SJSA1 (cell line): ENCODE measurements around the gene CDC27. TPM values are rescaled to one million over a fixed set of nuclear protein-coding genes. Genes with fewer than 3 reads are reported as not detected.
"Not testable (repeated sequence)": the region's sequence is repeated elsewhere in the genome, so short reads cannot be mapped to it uniquely, and the experiment has no call there.

Source experiments
- DNase-seq, 2 experiments: peaks; one replicate each; pipeline ENCODE4 v3.0.0-alpha.2; 2015 to 2020; ENCODE audit warnings: low spot score in 2 of 2, low read depth in 1 of 2
- H3K27ac ChIP-seq: fragments of 250-450 bp; sonication (Bioruptor Pico); 2 replicates; pipeline ENCODE4 v1.5.1; 2020; ENCODE audit warnings: mild to moderate bottlenecking, moderate library complexity
- H3K27me3 ChIP-seq: fragments of 250-450 bp; sonication (Bioruptor Pico); replicated peaks from 2 replicates; pipeline ENCODE4 v1.5.1; 2020; ENCODE audit warnings: mild to moderate bottlenecking, moderate library complexity
- H3K36me3 ChIP-seq: fragments of 250-450 bp; sonication (Bioruptor Pico); 2 replicates; pipeline ENCODE4 v1.5.1; 2020; ENCODE audit warnings: mild to moderate bottlenecking
- H3K4me1 ChIP-seq: fragments of 250-450 bp; sonication (Bioruptor Pico); replicated peaks from 2 replicates; pipeline ENCODE4 v1.6.1; 2021; ENCODE audit warnings: mild to moderate bottlenecking
- H3K4me3 ChIP-seq: fragments of 250-450 bp; sonication (Bioruptor Pico); 2 replicates; pipeline ENCODE4 v1.5.1; 2020; ENCODE audit warnings: mild to moderate bottlenecking
- H3K9me3 ChIP-seq: fragments of 250-450 bp; sonication (Bioruptor Pico); replicated peaks from 2 replicates; pipeline ENCODE4 v1.5.1; 2020; ENCODE audit warnings: mild to moderate bottlenecking
- total RNA-seq: library from RNA; depleted of rRNA; stranded (reverse); fragments of >200 nt; shearing (Covaris generic); gene quantifications from 2 replicates; pipeline ENCODE4 v1.2.3, GENCODE V29; 2014; rRNA removed

CDC27 gene
- total RNA-seq, 1 experiment from 2014 or later = 198 TPM

DNA sequence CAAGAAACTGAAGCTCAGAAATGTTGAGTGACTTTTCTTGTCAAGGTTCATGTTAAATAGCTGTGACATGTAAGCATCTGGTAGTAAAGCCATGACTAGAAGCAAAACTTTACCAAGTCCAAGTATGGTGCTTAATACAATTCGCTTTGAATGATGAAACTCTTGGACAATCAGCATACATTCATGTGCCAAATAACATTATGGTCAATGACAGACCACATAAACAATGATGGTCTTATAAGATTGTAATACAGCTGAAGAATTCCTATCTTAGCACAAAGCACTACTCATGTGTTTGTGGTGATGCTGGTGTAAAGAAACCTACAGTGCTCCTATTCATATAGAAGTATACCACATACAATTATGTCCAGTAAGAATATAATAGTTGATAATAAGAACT is 112.9 kb downstream of the CDC27 start:
- no peaks in the 10 kb centered on the region for H3K4me1 ChIP-seq
- no peak overlapping the region for H3K4me3 ChIP-seq
- H3K27me3 ChIP-seq = no peaks in the 10 kb centered on the region
- no peaks in the 10 kb centered on the region for H3K9me3 ChIP-seq
- no peak for DNase-seq
- no peak overlapping the region for H3K27ac ChIP-seq
- H3K36me3 ChIP-seq = no peaks in the 10 kb centered on the region

DNA sequence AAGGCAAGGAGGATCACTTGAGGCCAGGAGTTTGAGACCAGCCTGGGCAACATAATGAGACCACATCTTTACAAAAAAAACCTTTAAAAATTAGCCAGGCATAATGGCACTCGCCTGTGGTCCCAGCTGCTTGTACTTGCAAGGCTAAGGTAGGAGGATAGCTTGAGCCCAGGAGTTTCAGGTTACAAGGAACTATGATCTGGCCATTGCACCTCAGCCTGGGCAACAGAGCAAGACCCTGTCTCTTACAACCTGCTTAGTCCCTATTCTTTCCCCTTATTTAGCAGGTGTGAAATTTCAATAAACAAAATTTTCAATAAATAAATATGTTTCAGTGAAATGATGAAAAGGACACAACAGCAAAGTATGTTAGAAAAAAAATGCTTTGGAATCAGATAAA is 114.7 kb downstream of the CDC27 start:
- not testable (repeated sequence) for H3K36me3 ChIP-seq, DNase-seq, H3K4me1 ChIP-seq, H3K27me3 ChIP-seq, H3K4me3 ChIP-seq, H3K27ac ChIP-seq, H3K9me3 ChIP-seq

DNA sequence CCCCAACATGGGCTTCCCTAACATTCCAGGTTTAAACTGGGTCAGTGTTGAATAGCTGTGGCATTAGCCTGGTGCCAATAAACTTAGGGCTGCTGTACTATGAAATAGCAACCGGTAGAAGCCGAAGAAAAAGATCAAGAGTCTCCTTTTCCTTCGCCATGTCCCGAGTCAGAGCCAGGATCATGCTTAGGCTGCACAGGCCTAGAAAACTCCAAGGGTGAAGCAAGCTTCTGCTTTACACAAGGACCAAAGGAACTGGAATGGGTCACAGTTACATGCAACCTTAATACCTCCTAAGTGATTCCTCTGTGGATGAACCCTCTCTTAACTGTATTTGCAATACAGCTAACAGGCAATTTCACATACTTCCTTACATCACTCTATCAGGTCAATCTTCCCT is 115.5 kb downstream of the CDC27 start:
- DNase-seq, H3K4me1 ChIP-seq, H3K36me3 ChIP-seq, H3K9me3 ChIP-seq, H3K27me3 ChIP-seq, H3K4me3 ChIP-seq, H3K27ac ChIP-seq: not testable (repeated sequence)

DNA sequence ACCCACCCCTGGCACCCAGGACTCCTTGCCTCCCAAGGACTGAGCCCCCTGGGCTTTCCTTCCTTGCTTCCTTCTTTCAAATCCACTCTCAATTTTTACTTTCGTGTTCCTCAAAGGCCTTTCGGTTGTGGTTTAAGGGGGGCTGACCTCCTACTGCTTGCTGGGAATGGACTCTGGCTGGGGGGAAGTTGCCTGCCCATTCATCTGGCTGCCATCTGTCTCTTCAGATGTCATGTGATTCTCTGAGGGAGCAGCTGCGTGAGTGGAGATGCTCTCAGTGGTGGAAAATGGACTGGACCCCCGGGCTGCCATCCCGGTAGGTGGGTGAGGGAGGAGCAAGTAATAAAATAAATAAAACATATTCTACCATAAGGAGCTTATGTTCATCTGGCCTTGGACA is 116.2 kb downstream of the CDC27 start:
- peak in 1 of 2 experiments; percentile 8 for DNase-seq
- no peaks in the 10 kb centered on the region for H3K9me3 ChIP-seq
- no peaks in the 10 kb centered on the region for H3K27me3 ChIP-seq
- no peaks in the 10 kb centered on the region for H3K36me3 ChIP-seq
- no peak overlapping the region for H3K27ac ChIP-seq
- H3K4me1 ChIP-seq = no peaks in the 10 kb centered on the region
- H3K4me3 ChIP-seq = no peak overlapping the region

DNA sequence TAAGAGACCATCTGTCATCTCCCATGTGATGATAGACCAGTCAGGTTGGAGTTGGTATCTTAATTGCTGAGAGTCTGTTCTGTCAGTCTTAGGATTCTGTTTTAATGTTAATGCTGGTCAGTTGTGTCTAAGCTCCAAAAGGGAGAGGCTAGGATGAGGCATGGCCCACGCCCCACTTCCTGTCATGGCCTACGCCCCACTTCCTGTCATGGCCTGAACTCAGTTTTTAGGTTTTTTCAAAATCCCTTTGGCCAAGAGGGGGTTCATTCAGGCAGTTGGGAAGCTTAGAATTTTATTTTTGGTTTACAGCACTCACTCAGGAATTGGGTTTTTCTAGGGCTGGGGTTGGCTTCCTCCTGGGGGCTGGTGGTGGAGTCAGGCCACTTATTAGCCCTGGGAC is 117.9 kb downstream of the CDC27 start:
- H3K27me3 ChIP-seq, H3K4me3 ChIP-seq, H3K4me1 ChIP-seq, DNase-seq, H3K36me3 ChIP-seq, H3K27ac ChIP-seq, H3K9me3 ChIP-seq: not testable (repeated sequence)

DNA sequence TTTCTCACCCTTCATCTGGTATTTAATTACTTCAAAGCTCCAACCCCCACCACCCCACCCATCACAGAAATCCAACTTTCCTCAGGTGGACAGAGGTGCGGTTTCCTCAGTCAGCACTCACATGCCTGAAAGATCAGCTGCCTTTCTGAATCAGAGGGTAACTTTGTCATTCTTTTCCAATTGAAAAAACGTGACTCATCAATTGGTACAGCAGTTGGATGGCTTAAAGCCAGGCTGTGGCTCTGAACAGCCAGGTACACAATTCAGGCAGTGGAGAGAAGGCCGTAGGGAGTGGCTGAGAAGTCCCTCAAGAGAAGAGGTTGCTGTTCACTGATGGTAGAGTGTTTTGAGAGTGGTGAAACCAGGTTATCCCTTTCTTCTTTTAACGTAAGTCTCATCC is 118.8 kb downstream of the CDC27 start:
- H3K27ac ChIP-seq, DNase-seq, H3K4me1 ChIP-seq, H3K4me3 ChIP-seq, H3K27me3 ChIP-seq, H3K9me3 ChIP-seq: not testable (repeated sequence)
- H3K36me3 ChIP-seq = peaks cover 14% of the 10 kb centered on the region

Other genes with a start within 250 kb of the CDC27 start
- not detected in 2 replicates for gene RPRML, start 210.0 kb downstream of the CDC27 start, total RNA-seq
- 2.2 TPM in 1 of 2 replicates, not detected in the other for gene MYL4, start 20.1 kb upstream of the CDC27 start, total RNA-seq
- gene ITGB3, start 64.5 kb upstream of the CDC27 start, total RNA-seq = 164 and 202 TPM in 2 replicates
- gene EFCAB13, start 134.7 kb upstream of the CDC27 start, total RNA-seq = 1.8 and 5.4 TPM in 2 replicates